ENCODE results near the gene ZBTB8OS. TPM values are rescaled to one million over a fixed set of nuclear protein-coding genes. Genes with fewer than 3 reads are reported as not detected.
A peak's percentile ranks its signal among the peaks of the same experiment; 100 is the strongest.

Gene ZBTB8OS
- total and polyA plus RNA-seq, 9 of the 15 experiments (the other 6 are each of a cell fraction or from before 2014, with no cell fraction given): 54.8 to 230 (median 107) TPM

DNA sequence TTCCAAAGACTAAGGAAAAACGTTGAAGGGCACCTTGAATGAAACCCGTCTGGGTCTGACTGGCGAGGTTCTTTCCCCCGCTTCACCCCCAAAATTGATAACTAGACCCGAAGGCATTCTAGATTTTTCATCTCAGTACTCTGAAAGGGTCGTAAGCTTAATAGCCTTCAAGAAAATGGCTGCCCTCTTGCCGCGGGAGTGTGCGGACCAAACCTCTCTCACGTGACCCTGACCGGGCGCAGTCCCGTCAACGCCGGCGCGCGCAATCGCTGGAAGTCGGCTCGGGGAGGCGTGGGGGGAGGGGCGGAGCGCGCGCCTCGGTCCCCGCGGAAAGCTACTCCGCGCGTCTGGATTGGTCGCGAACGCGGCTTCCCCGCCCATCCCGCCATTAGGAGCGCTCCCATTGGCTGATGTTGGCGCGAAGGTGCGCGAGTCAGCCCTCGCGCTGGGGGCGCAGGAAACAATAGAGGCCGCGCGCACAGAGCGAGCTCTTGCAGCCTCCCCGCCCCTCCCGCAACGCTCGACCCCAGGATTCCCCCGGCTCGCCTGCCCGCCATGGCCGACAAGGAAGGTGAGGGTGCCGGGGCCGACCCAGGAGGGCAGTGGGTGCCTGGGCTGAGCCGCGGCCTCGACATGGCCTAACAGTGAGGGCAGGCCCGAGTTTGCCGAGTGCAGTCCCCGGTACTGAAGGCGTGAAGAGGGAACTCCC, 556 bp upstream of the ZBTB8OS start, which contains the start of gene RBBP4 (continued):
- TF ChIP-seq ILF3 (IDR thresholded peaks at IDR 0.05; ENCODE audit: borderline replicate concordance) (no peak), ESRRA (IDR thresholded peaks at IDR 0.05; ENCODE audit: borderline replicate concordance, low read depth) (no peak; the same call in none of the 2 replicates), RHOXF2B (CRISPR knock-in tag; conservative IDR thresholded peaks at IDR 0.05) (no peak), BRCA1 (IDR thresholded peaks at IDR 0.05) (no peak), BRCA1 (CRISPR knock-in tag; IDR thresholded peaks at IDR 0.05) (no peak), FOXK1 (CRISPR knock-in tag; IDR thresholded peaks at IDR 0.05; ENCODE audit: borderline replicate concordance) (peak; percentile 89; the same call in 1 of the 2 replicates), TFAM (CRISPR knock-in tag; conservative IDR thresholded peaks at IDR 0.05) (no peak), FUS (optimal IDR thresholded peaks at IDR 0.05; ENCODE audit: low read depth, low read length) (peak; percentile 83), BACH1 (tag; IDR thresholded peaks at IDR 0.05) (peak; percentile 97), SMAD2 (IDR thresholded peaks at IDR 0.05; ENCODE audit: low read depth, low read length) (no peak), KDM1A (IDR thresholded peaks at IDR 0.05) (no peak), TCFL5 (CRISPR knock-in tag; conservative IDR thresholded peaks at IDR 0.05) (peak; percentile 94), ZNF197 (CRISPR knock-in tag; IDR thresholded peaks at IDR 0.05; ENCODE audit: low read depth) (peak; percentile 99), KLF16 (IDR thresholded peaks at IDR 0.05) (no peak), RFX7 (CRISPR knock-in tag; IDR thresholded peaks at IDR 0.05) (peak; percentile 85), HMG20A (CRISPR knock-in tag; conservative IDR thresholded peaks at IDR 0.05) (peak; percentile 67; the same call in 1 of the 2 replicates), RBBP5 (IDR thresholded peaks at IDR 0.05; ENCODE audit: borderline replicate concordance, insufficient read depth, low read length, poor library complexity, severe bottlenecking) (peak; percentile 90), POLR2H (tag; IDR thresholded peaks at IDR 0.05; ENCODE audit: low read depth) (peak; percentile 93), ELF2 (CRISPR knock-in tag; IDR thresholded peaks at IDR 0.05) (no peak), DACH1 (IDR thresholded peaks at IDR 0.05; ENCODE audit: partially characterized antibody) (no peak), E2F3 (CRISPR knock-in tag; IDR thresholded peaks at IDR 0.05) (peak; percentile 97), BRF1 (IDR thresholded peaks at IDR 0.05; ENCODE audit: borderline replicate concordance, extremely low read depth, insufficient read length) (no peak), ZNF766 (CRISPR knock-in tag; conservative IDR thresholded peaks at IDR 0.05) (peak; percentile 99)
- TF ChIP-seq, protein P1, sequence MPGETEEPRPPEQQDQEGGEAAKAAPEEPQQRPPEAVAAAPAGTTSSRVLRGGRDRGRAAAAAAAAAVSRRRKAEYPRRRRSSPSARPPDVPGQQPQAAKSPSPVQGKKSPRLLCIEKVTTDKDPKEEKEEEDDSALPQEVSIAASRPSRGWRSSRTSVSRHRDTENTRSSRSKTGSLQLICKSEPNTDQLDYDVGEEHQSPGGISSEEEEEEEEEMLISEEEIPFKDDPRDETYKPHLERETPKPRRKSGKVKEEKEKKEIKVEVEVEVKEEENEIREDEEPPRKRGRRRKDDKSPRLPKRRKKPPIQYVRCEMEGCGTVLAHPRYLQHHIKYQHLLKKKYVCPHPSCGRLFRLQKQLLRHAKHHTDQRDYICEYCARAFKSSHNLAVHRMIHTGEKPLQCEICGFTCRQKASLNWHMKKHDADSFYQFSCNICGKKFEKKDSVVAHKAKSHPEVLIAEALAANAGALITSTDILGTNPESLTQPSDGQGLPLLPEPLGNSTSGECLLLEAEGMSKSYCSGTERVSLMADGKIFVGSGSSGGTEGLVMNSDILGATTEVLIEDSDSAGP (CRISPR knock-in tag; IDR thresholded peaks at IDR 0.05): no peak; the same call in none of the 2 replicates
